Heart right ventricle (tissue), 16 donors: ENCODE results near the gene TSHZ3. TPM values are rescaled to one million over a fixed set of nuclear protein-coding genes. Genes with fewer than 3 reads are reported as not detected.

Experiments
- ATAC-seq, 8 donors: fragments of 200-7000 bp; cut with Tn5 transposase; one replicate each; pipeline ENCODE4 v1.9.1; 2020; ENCODE audit warnings: mild to moderate bottlenecking in 8 of 8, moderate library complexity in 8 of 8, moderate number of reproducible peaks in 1 of 8
- DNase-seq, 2 donors: peaks; one replicate each; pipeline ENCODE4 v3.0.0-alpha.2; 2020
- H3K27ac ChIP-seq, 10 donors: fragments of 200-600 bp; sonication (generic) in 2 of 10; one replicate each; pipeline versions ENCODE4 v1.5.0 to v1.8.0; 2020 to 2022; ENCODE audit warnings: mild to moderate bottlenecking in 3 of 10
- H3K27me3 ChIP-seq, 7 donors: fragments of 200-600 bp; one replicate each; pipeline ENCODE4 v1.8.0; 2021 to 2022; ENCODE audit warnings: mild to moderate bottlenecking in 2 of 7
- H3K36me3 ChIP-seq, 9 donors: fragments of 200-600 bp; sonication (generic) in 1 of 9; one replicate each; pipeline versions ENCODE4 v1.5.0 to v1.8.0; 2020 to 2022; ENCODE audit warnings: mild to moderate bottlenecking in 2 of 9
- H3K4me1 ChIP-seq, 9 donors: fragments of 200-600 bp; sonication (generic) in 1 of 9; one replicate each; pipeline versions ENCODE4 v1.5.0 to v1.8.0; 2020 to 2022; ENCODE audit warnings: mild to moderate bottlenecking in 4 of 9
- H3K4me3 ChIP-seq, 10 donors: fragments of 200-600 bp; sonication (generic) in 2 of 10; one replicate each; pipeline versions ENCODE4 v1.5.0 to v1.8.0; 2020 to 2022; ENCODE audit warnings: mild to moderate bottlenecking in 7 of 10, moderate library complexity in 2 of 10
- H3K9me3 ChIP-seq, 11 donors: fragments of 200-600 bp in 10 of 11; sonication (generic) in 2 of 11; one replicate each; pipeline versions ENCODE4 v1.5.0 to v1.8.0; 2013 to 2022; ENCODE audit warnings: mild to moderate bottlenecking in 2 of 11, control low read depth in 1 of 11, moderate library complexity in 1 of 11
- WGBS, 2 donors: extraction: QIAGEN DNeasy Blood & Tissue Kit; methylation state at CpG; one replicate each; pipeline ENCODE4 v1.1.7; 2013; ENCODE audit warnings: inconsistent platforms in 1 of 2; 5-methylcytosine and 5-hydroxymethylcytosine counted together
- intact Hi-C, 10 donors: fragments of 100-400 bp; cut with DNase I; formaldehyde crosslinking; loops; one replicate each; pipeline versions ENCODE4 v1.11.1 to v1.14.2; 2022
- polyA plus RNA-seq, 2 donors: library from polyadenylated mRNA; stranded (reverse); fragments of 200-250 nt; gene quantifications; one replicate each; pipeline ENCODE4 v1.2.3, GENCODE V29; 2013
- total RNA-seq, 10 donors: library from RNA; stranded (reverse); fragmentation: NEBNext Ultra II Directional in 3 of 10; extraction: Animal tissue kit (Norgen Biotek cat#: 25700) in 3 of 10; gene quantifications; one replicate each; pipeline versions ENCODE4 v1.2.1 to v1.2.4, GENCODE V29; 2021 to 2023
- TF ChIP-seq, protein P1 (sequence below), 9 donors: fragments of 200-600 bp; sonication (generic) in 2 of 9; IDR thresholded peaks; one replicate each; pipeline versions ENCODE4 v1.5.0 to v1.8.0; 2021 to 2022; ENCODE audit warnings: antibody characterized with exemption in 9 of 9, mild to moderate bottlenecking in 5 of 9, moderate library complexity in 1 of 9
- donor health status: Arrhythmogenic right ventricular cardiomyopathy.
- donor health status: ischemic (EF 13 %, LVEDD 7.1; RV severe dilation, severe dysfunction).
- donor health status: healthy with polysubstance abuse.
- donor health status: DM: no; HTN: yes; CAD: no.
- donor health status: DM: no; HTN: no; CAD: no.
- donor health status: ischemic (EF 25% LVEDD 6.9; RV normal size, moderate dysfunction).
- donor health status: ischemic (EF 25% LVEDD 5.7; RV mildly dilated, moderate dysfunction).
- donor health status: healthy.
- donor health status: DM: yes; HTN: yes; CAD: no.
- donor health status: Ischemic cardiomyopathy.
- donor health status: ischemic (EF 35%, LVEDD 5.7; RV mildly dilated, moderate dysfunction).
- donor health status: nonischemic (EF 11% LVEDD 7.7; RV severe dilation, severe dysfunction).
- donor health status: DM: yes; HTN: yes; CAD: no.
- donor health status: PGD.
- donor health status: ischemic (EF 29% LVEDD 5.4; RV normal size, mild dysfunction).
- donor health status: nonischemic (EF 23%, LVEDD 6.1; RV moderate dilation, normal function).

The TSHZ3 gene
- total and polyA plus RNA-seq, 12 donors, result 1.7 to 5.0 (median 3.1) TPM

DNA sequence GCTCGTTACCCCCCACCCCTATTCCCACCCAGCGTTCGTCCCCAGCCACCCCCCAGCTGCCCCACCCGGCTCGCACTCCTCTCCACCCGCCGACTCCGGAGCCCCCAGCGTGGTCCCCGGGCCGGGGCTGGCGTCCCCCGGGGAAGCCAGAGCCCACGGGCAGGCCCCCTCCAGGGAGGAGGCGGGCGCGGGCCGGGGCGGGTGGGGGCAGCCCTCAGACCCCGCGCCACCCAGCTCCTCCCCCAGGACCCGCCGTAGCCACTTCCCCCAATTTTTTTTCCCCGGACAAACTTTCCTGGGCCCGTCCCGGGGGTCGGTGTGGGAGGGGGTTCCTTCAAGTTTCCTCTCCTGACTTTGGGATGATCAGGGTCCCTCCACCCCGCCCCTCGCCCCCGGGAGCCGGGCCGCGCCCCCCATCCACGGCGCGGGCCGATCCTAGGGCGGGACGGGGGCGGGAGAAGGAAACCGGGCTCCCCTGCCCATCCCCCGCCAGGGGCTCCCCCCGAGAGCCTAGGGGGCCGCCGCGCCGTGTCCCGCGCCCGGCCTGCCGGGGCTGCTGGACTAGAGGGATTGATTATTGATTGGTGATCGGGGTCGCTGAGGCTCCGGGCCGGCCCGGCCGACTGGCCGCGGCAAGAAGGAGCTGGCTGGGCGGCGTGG is 927 bp upstream of the TSHZ3 start:
- TF ChIP-seq, protein P1, sequence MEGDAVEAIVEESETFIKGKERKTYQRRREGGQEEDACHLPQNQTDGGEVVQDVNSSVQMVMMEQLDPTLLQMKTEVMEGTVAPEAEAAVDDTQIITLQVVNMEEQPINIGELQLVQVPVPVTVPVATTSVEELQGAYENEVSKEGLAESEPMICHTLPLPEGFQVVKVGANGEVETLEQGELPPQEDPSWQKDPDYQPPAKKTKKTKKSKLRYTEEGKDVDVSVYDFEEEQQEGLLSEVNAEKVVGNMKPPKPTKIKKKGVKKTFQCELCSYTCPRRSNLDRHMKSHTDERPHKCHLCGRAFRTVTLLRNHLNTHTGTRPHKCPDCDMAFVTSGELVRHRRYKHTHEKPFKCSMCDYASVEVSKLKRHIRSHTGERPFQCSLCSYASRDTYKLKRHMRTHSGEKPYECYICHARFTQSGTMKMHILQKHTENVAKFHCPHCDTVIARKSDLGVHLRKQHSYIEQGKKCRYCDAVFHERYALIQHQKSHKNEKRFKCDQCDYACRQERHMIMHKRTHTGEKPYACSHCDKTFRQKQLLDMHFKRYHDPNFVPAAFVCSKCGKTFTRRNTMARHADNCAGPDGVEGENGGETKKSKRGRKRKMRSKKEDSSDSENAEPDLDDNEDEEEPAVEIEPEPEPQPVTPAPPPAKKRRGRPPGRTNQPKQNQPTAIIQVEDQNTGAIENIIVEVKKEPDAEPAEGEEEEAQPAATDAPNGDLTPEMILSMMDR (IDR thresholded peaks at IDR 0.05), result no peak
- DNase-seq, result peak; percentile 44 to 51
- WGBS, 2 donors, result 1% methylated on average over 59 to 61 of the region's 61 CpGs
- intact Hi-C loops, result loop anchor here in 4 of 10 donors (5.0 to 10.0 kb wide), 5 partner anchors 295 to 875 kb away; no protein-coding TSS in a partner anchor
- peak in 6 of 8 donors; percentile 9 to 43 (median 22) for ATAC-seq
- H3K27ac ChIP-seq, result peak overlapping the region; percentile 78 to 98 (median 94)
- H3K36me3 ChIP-seq, result no peaks in the 10 kb centered on the region
- H3K9me3 ChIP-seq, result no peaks in the 10 kb centered on the region
- H3K4me1 ChIP-seq, result peaks cover 6 to 48% (median 21%) of the 10 kb centered on the region in 9 donors
- peak overlapping the region; percentile 77 to 100 (median 92) for H3K4me3 ChIP-seq
- H3K27me3 ChIP-seq, result peaks cover 0 to 62% (median 35%) of the 10 kb centered on the region in 7 donors

DNA sequence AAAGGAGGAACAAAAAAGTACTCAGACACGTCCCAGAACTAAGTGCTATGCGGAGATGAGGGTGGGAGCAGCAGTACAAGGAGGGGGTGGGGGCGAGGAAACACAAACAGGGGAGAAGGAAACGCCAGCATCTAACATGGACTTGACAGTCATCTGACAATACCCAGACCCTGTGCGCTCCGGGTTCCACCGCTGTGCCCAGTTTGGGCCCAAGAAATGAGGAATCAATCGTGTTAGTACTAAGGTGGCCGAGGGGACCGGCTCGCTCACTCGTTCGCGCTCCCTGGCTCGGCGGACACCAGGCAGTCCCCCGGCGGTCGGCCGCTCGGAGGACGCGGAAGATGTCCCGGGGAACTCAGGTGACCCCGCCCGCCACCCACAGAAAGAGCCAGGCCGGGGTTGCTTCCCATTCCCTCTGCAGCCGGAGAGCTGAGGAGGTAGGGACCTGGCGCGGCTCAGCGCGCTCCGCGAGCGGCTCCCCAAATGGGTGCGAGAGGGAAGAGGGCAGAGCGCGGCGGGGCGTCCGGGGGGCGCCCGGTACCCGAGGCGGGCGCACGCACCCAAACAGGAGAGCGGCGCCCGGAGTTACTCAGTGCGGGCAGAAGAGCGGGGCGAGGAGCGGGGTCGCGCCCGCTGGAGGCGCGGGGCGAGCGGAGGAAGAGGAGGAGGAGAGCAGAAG is 616 bp downstream of the TSHZ3 start:
- H3K9me3 ChIP-seq, result no peaks in the 10 kb centered on the region
- DNase-seq (peak; percentile 31 to 36), ATAC-seq (peak in 7 of 8 donors; percentile 2 to 20 (median 8))
- H3K4me3 ChIP-seq, result peak overlapping the region; percentile 76 to 100 (median 91)
- H3K36me3 ChIP-seq, result peaks cover 0 to 7% (median 0%) of the 10 kb centered on the region in 9 donors
- H3K27ac ChIP-seq, result peak overlapping the region; percentile 35 to 98 (median 94)
- H3K4me1 ChIP-seq, result peaks cover 6 to 49% (median 21%) of the 10 kb centered on the region in 9 donors
- peaks cover 0 to 47% (median 21%) of the 10 kb centered on the region in 7 donors for H3K27me3 ChIP-seq
- TF ChIP-seq, protein P1 (IDR thresholded peaks at IDR 0.05), result no peak
- intact Hi-C loops, result no loop called here
- 1% methylated on average over 61 of the region's 61 CpGs for WGBS, 2 donors

DNA sequence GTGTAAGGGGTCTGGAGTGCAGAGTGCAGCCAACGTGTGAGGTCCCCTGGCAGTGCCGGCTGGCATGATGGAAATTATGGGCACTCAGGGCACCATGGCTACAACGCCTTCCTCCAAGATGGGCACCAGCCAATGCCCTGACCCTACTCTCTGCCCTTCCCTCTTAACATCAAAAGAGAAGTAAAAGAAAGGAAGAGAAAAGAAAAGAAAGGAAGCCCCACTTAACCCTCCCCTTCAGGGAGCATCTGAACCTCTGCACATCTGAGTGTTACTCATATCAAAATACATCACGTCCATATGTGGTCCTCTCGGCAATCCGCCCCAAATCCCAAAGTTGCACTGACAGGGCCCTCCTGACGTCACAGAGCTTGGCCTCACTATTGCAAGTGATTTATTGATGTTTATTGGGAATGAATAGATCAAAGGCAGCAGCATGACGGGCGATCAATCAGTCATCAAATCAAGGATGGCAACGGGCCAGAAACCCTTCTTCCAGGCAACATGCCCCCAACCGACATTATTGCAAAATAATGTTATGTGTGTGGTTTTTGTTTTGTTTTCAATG is 1.3 kb downstream of the TSHZ3 start:
- H3K36me3 ChIP-seq, result peaks cover 0 to 7% (median 0%) of the 10 kb centered on the region in 9 donors
- no peaks in the 10 kb centered on the region for H3K9me3 ChIP-seq
- ATAC-seq (no peak), DNase-seq (no peak)
- peak overlapping the region in 9 of 10 donors; percentile 77 to 100 (median 92) for H3K4me3 ChIP-seq
- WGBS, 2 donors, result 29 to 43% methylated on average over 11 of the region's 11 CpGs
- intact Hi-C loops, result no loop called here
- TF ChIP-seq, protein P1 (IDR thresholded peaks at IDR 0.05), result no peak
- H3K27me3 ChIP-seq, result peaks cover 0 to 40% (median 14%) of the 10 kb centered on the region in 7 donors
- peak overlapping the region in 5 of 10 donors; percentile 15 to 96 (median 94) for H3K27ac ChIP-seq
- peaks cover 6 to 47% (median 21%) of the 10 kb centered on the region in 9 donors for H3K4me1 ChIP-seq

DNA sequence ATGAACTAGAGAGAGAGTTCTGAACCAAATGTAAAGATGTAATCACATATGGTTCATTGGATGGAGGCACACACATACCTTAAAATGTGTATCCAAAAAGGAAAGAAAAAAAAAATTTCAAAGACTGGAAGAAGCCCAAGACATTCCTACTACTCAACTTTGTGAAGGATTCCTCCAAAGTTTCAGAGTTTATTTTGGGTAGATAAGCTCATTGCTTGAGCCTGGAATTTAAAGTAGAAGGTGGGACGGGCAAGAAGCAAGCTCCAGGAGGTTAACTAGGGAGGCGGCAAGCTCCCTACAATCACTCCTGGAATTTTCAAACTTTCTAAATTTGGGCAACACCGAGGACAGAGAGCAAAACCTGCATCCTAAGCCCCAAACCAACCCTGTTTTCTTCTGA is 1.9 kb downstream of the TSHZ3 start:
- TF ChIP-seq, protein P1 (IDR thresholded peaks at IDR 0.05), result no peak
- Histone ChIP-seq H3K27ac (peak overlapping the region in 4 of 10 donors; percentile 4 to 96 (median 54)), H3K4me1 (peaks cover 6 to 48% (median 21%) of the 10 kb centered on the region in 9 donors), H3K9me3 (no peaks in the 10 kb centered on the region), H3K27me3 (peaks cover 0 to 34% (median 8%) of the 10 kb centered on the region in 7 donors), H3K4me3 (peak overlapping the region in 8 of 10 donors; percentile 77 to 93 (median 91)), H3K36me3 (peaks cover 0 to 7% (median 0%) of the 10 kb centered on the region in 9 donors)
- WGBS, 2 donors, result 36 to 62% methylated on average over 3 of the region's 3 CpGs
- ATAC-seq (no peak), DNase-seq (no peak)
- intact Hi-C loops, result no loop called here
